SK-N-SH (cell line): ENCODE results near the gene SEC24D. TPM values are rescaled to one million over a fixed set of nuclear protein-coding genes. Genes with fewer than 3 reads are reported as not detected.

Source experiments
- CTCF ChIA-PET: fragments of 300-600, 350-600 bp; formaldehyde crosslinking; extraction: SDS; loops from one replicate; lab custom pipeline; 2021; lab: Yijun Ruan, JAX
- POLR2A ChIA-PET: fragments of 350-600 bp; sonication (Branson Sonifier 250); formaldehyde crosslinking; extraction: SDS; loops from one replicate; lab custom pipeline; 2020; ENCODE audit warnings: antibody characterized with exemption, inconsistent platforms; lab: Yijun Ruan, JAX
- DNase-seq: peaks from one replicate; pipeline ENCODE4 v3.0.0; 2012
- H2AFZ ChIP-seq: fragments of 200-600 bp; sonication (generic); 2 replicates; pipeline ENCODE4 v1.8.1; 2016; ENCODE audit warnings: antibody characterized with exemption, mild to moderate bottlenecking, low read depth
- H3F3A ChIP-seq: fragments of 200-600 bp; sonication (generic); replicated peaks from 2 replicates; pipeline ENCODE3; 2016; ENCODE audit warnings: antibody characterized with exemption, mild to moderate bottlenecking; ENCODE audit not compliant: insufficient read depth
- H3K27ac ChIP-seq, 2 experiments: fragments of 200-500 bp in 1 of 2; fragments of 200-600 bp in 1 of 2; sonication (Bioruptor generic) in 1 of 2; sonication (generic), shearing (Covaris generic) in 1 of 2; 2 replicates each; pipeline versions ENCODE4 v1.5.1 to v1.6.1; 2014 to 2016; ENCODE audit warnings: low read depth in 2 of 2, inconsistent platforms in 1 of 2, low read length in 1 of 2, mild to moderate bottlenecking in 1 of 2, mixed read lengths in 1 of 2
- H3K27me3 ChIP-seq: fragments of 200-600 bp; sonication (generic), shearing (Covaris generic); 2 replicates; pipeline ENCODE4 v1.6.1; 2016; ENCODE audit warnings: mixed run types; ENCODE audit not compliant: insufficient read depth
- H3K36me3 ChIP-seq, 2 experiments: fragments of 200-500 bp in 1 of 2; fragments of 200-600 bp in 1 of 2; sonication (Bioruptor generic) in 1 of 2; sonication (generic) in 1 of 2; replicated peaks in 1 of 2; 2 replicates each; pipeline versions ENCODE3 to v1.5.1; 2014 to 2016; ENCODE audit warnings: low read length in 1 of 2, mild to moderate bottlenecking in 1 of 2; ENCODE audit not compliant: insufficient read depth in 2 of 2, control insufficient read depth in 1 of 2
- H3K4me1 ChIP-seq, 2 experiments: fragments of 200-500 bp in 1 of 2; fragments of 200-600 bp in 1 of 2; sonication (Bioruptor generic) in 1 of 2; sonication (generic), shearing (Covaris generic) in 1 of 2; 2 replicates each; pipeline versions ENCODE4 v1.5.1 to v1.6.1; 2014 to 2016; ENCODE audit warnings: low read depth in 1 of 2, low read length in 1 of 2, mixed run types in 1 of 2; ENCODE audit not compliant: insufficient read depth in 2 of 2, control insufficient read depth in 1 of 2
- H3K4me2 ChIP-seq: fragments of 200-600 bp; sonication (generic), shearing (Covaris generic); 2 replicates; pipeline ENCODE4 v1.6.1; 2017; ENCODE audit warnings: mixed run types
- H3K4me3 ChIP-seq, 2 experiments: fragments of 200-500 bp in 1 of 2; fragments of 200-600 bp in 1 of 2; sonication (Bioruptor generic) in 1 of 2; sonication (generic), shearing (Covaris generic) in 1 of 2; 2 replicates each; pipeline versions ENCODE4 v1.5.1 to v1.8.1; 2014 to 2016; ENCODE audit warnings: low read depth in 2 of 2, inconsistent platforms in 1 of 2, low read length in 1 of 2, mild to moderate bottlenecking in 1 of 2, mixed read lengths in 1 of 2, moderate library complexity in 1 of 2
- H3K79me2 ChIP-seq: fragments of 200-600 bp; sonication (generic); 2 replicates; pipeline ENCODE4 v1.8.1; 2017; ENCODE audit warnings: mild to moderate bottlenecking; ENCODE audit not compliant: insufficient read depth
- H3K9ac ChIP-seq: fragments of 200-600 bp; sonication (generic); 2 replicates; pipeline ENCODE4 v1.6.1; 2017; ENCODE audit warnings: mixed run types
- H3K9me2 ChIP-seq: fragments of 200-600 bp; sonication (generic); 2 replicates; pipeline ENCODE4 v1.6.1; 2017; ENCODE audit warnings: mixed run types
- H3K9me3 ChIP-seq: fragments of 200-600 bp; sonication (generic); 2 replicates; pipeline ENCODE4 v1.6.1; 2017; ENCODE audit warnings: mixed run types, mild to moderate bottlenecking, moderate library complexity
- H4K20me1 ChIP-seq: fragments of 200-600 bp; sonication (generic); 2 replicates; pipeline ENCODE4 v1.6.1; 2017; ENCODE audit warnings: mild to moderate bottlenecking, mixed run types; ENCODE audit not compliant: insufficient read depth
- CHD2 ChIP-seq: fragments of 150-350 bp; IDR thresholded peaks from 2 replicates; pipeline ENCODE4 v1.6.1; 2018; ENCODE audit warnings: low read length; ENCODE audit not compliant: partially characterized antibody
- CTCF ChIP-seq: fragments of 200-600 bp; sonication (generic); IDR thresholded peaks from 2 replicates; pipeline ENCODE4 v1.6.1; 2017; ENCODE audit warnings: antibody characterized with exemption, mild to moderate bottlenecking, moderate library complexity
- FOSL2 ChIP-seq: IDR thresholded peaks from 2 replicates; pipeline ENCODE4 v1.4.0; 2012; ENCODE audit warnings: low read depth, mild to moderate bottlenecking, moderate library complexity, borderline replicate concordance
- FOXM1 ChIP-seq: IDR thresholded peaks from 2 replicates; pipeline ENCODE4 v1.4.0; 2012; ENCODE audit warnings: low read depth, mild to moderate bottlenecking
- GABPA ChIP-seq: IDR thresholded peaks from 2 replicates; pipeline ENCODE4 v1.4.0; 2012; ENCODE audit warnings: low read depth, mild to moderate bottlenecking
- GATA2 ChIP-seq: sonication (generic); formaldehyde crosslinking; IDR thresholded peaks from 2 replicates; pipeline ENCODE4 v1.5.0; 2020; ENCODE audit warnings: mild to moderate bottlenecking, missing genetic modification reagents
- JUND ChIP-seq: IDR thresholded peaks from 2 replicates; pipeline ENCODE4 v1.4.0; 2012
- MAX ChIP-seq: IDR thresholded peaks from 2 replicates; pipeline ENCODE4 v1.4.0; 2012; ENCODE audit warnings: low read depth
- MEF2A ChIP-seq: IDR thresholded peaks from 2 replicates; pipeline ENCODE4 v1.4.0; 2012; ENCODE audit warnings: low read depth, borderline replicate concordance
- MXI1 ChIP-seq: IDR thresholded peaks from 2 replicates; pipeline ENCODE4 v1.6.1; 2012; ENCODE audit warnings: mild to moderate bottlenecking, low read depth, low read length, improper control_type of control experiment
- NRF1 ChIP-seq: IDR thresholded peaks from 2 replicates; pipeline ENCODE4 v1.6.1; 2012; ENCODE audit warnings: low read depth, mild to moderate bottlenecking, low read length
- RAD21 ChIP-seq: IDR thresholded peaks from 2 replicates; pipeline ENCODE4 v1.6.1; 2012; ENCODE audit warnings: mild to moderate bottlenecking, low read length
- REST ChIP-seq: IDR thresholded peaks from 2 replicates; pipeline ENCODE4 v1.6.1; 2012; ENCODE audit warnings: mild to moderate bottlenecking, low read depth, low read length, moderate library complexity
- SIN3A ChIP-seq: IDR thresholded peaks from 2 replicates; pipeline ENCODE4 v1.6.1; 2012; ENCODE audit warnings: low read depth, mild to moderate bottlenecking, low read length, moderate library complexity, borderline replicate concordance
- USF1 ChIP-seq: IDR thresholded peaks from 2 replicates; pipeline ENCODE4 v1.4.0; 2012; ENCODE audit warnings: low read depth, borderline replicate concordance
- USF2 ChIP-seq: fragments of 150-350 bp; IDR thresholded peaks from 2 replicates; pipeline ENCODE4 v1.6.1; 2017; ENCODE audit warnings: antibody characterized with exemption, low read length, low read depth, borderline replicate concordance
- WGBS: methylation state at CpG from one replicate; pipeline ENCODE4 v1.1.6; 2017; ENCODE audit warnings: low lambda C conversion rate; 5-methylcytosine and 5-hydroxymethylcytosine counted together
- polyA plus RNA-seq, 3 experiments: library from polyadenylated mRNA; depleted of rRNA; stranded (reverse); fragments of >200 nt; gene quantifications; 2 replicates each; pipeline ENCODE4 v1.2.3, GENCODE V29; 2012

The SEC24D gene
- polyA plus RNA-seq, 1 of the 3 experiments (the other 2 are of a cell fraction): 32.2 TPM

- H3K27me3 ChIP-seq: no peaks in the 10 kb centered on the region
- H3K4me3 ChIP-seq: no peak overlapping the region
- H3K4me2 ChIP-seq: no peak overlapping the region
- H3K9ac ChIP-seq: no peak overlapping the region
- peak overlapping the region in 1 of 2 experiments; percentile 50; a peak in 1 of 4 replicates for H3K27ac ChIP-seq
- H2AFZ ChIP-seq: no peak overlapping the region
- peaks cover 36% of the 10 kb centered on the region for H3K79me2 ChIP-seq
- H3K4me1 ChIP-seq: peaks cover 0 to 8% of the 10 kb centered on the region in 2 experiments; a peak in 2 of 4 replicates
- no peak for DNase-seq
- H3K9me2 ChIP-seq: no peaks in the 10 kb centered on the region
- H4K20me1 ChIP-seq: no peaks in the 10 kb centered on the region
- peaks cover 39 to 76% of the 10 kb centered on the region in 2 experiments for H3K36me3 ChIP-seq
- CTCF ChIA-PET: interaction anchor here (0.7 to 1.9 kb wide), 7 partner anchors 16 to 216 kb away, joined by 3 to 5 read pairs (median 3); no protein-coding TSS in a partner anchor
- peaks cover 31% of the 10 kb centered on the region for H3F3A ChIP-seq
- WGBS: 100% methylated on average over 1 of the region's 1 CpG
- H3K9me3 ChIP-seq: no peaks in the 10 kb centered on the region
- TF ChIP-seq CHD2 (no peak), CTCF (no peak), GABPA (no peak), JUND (no peak), RAD21 (no peak), FOXM1 (no peak), USF2 (no peak), REST (no peak), USF1 (no peak), GATA2 (no peak), MEF2A (no peak), MXI1 (no peak), MAX (no peak), SIN3A (no peak), FOSL2 (no peak), NRF1 (no peak)
- POLR2A ChIA-PET: no interaction called here
These were observed 51.1 kb downstream of the SEC24D start for GRCh38 chr4:118784776-118785175.
